Esophagus squamous epithelium (tissue), 4 donors: Measurements from ENCODE around the gene TSPAN6.

Experiments
- CTCF ChIP-seq, 6 experiments: fragments of 450-650 bp in 4 of 6; fragments of 200-600 bp in 2 of 6; sonication (generic) in 2 of 6; IDR thresholded peaks; one replicate each; pipeline ENCODE4 v1.5.1; 2016 to 2019; ENCODE audit warnings: antibody characterized with exemption in 6 of 6, mild to moderate bottlenecking in 4 of 6, moderate library complexity in 4 of 6
- POLR2A ChIP-seq, 4 donors: fragments of 450-650 bp; IDR thresholded peaks; one replicate each; pipeline ENCODE4 v1.6.1; 2017; ENCODE audit warnings: antibody characterized with exemption in 4 of 4, mild to moderate bottlenecking in 4 of 4, moderate library complexity in 3 of 4

- no peak for TF ChIP-seq CTCF (IDR thresholded peaks at IDR 0.05)
- TF ChIP-seq POLR2A (IDR thresholded peaks at IDR 0.05) = no peak
Measured at GRCh38 chrX:100623001-100623400, 13.6 kb downstream of the TSPAN6 start.
